OCI-LY7 (cell line): ENCODE results near the gene IMP4. TPM values are rescaled to one million over a fixed set of nuclear protein-coding genes. Genes with fewer than 3 reads are reported as not detected.

ENCODE experiments used
- BruUV-seq: library from RNA; stranded (reverse); fragments of 400-500 nt; replicated peaks from 2 replicates; lab custom pipeline; 2021; lab: Mats Ljungman, UMichigan
- CTCF ChIA-PET: fragments of 300-600 bp; sonication (Branson Sonifier 250); formaldehyde crosslinking; loops from one replicate; lab custom pipeline; 2022; ENCODE audit warnings: antibody characterized with exemption; ENCODE audit not compliant: unreplicated experiment; lab: Charles Lee
- POLR2A ChIA-PET: fragments of 300-600 bp; sonication (Branson Sonifier 250); formaldehyde crosslinking; loops from one replicate; lab custom pipeline; 2022; ENCODE audit warnings: antibody characterized with exemption; lab: Charles Lee
- DNase-seq: peaks from one replicate; pipeline ENCODE4 v3.0.0-alpha.2; 2015; ENCODE audit warnings: low spot score
- H2AFZ ChIP-seq: fragments of 200-600 bp; sonication (generic), shearing (Covaris generic); 2 replicates; pipeline ENCODE4 v1.6.1; 2014; ENCODE audit warnings: mild to moderate bottlenecking, antibody characterized with exemption, low read length, moderate library complexity
- H3K27ac ChIP-seq: fragments of 200-600 bp; sonication (generic); 2 replicates; pipeline ENCODE4 v1.5.1; 2014; ENCODE audit warnings: mixed run types, low read depth, mild to moderate bottlenecking, moderate library complexity, low read length, inconsistent platforms; ENCODE audit not compliant: poor library complexity, severe bottlenecking
- H3K36me3 ChIP-seq: fragments of 200-600 bp; sonication (generic); 2 replicates; pipeline ENCODE4 v1.6.1; 2014; ENCODE audit warnings: mild to moderate bottlenecking, antibody characterized with exemption, low read length, moderate library complexity, mixed read lengths; ENCODE audit not compliant: insufficient read depth
- H3K4me1 ChIP-seq: fragments of 200-600 bp; sonication (generic); 2 replicates; pipeline ENCODE4 v1.5.1; 2014; ENCODE audit warnings: mild to moderate bottlenecking, low read length; ENCODE audit not compliant: insufficient read depth, poor library complexity, severe bottlenecking
- H3K4me2 ChIP-seq: fragments of 200-600 bp; sonication (generic); 2 replicates; pipeline ENCODE4 v1.6.1; 2014; ENCODE audit warnings: mild to moderate bottlenecking, low read length
- H3K4me3 ChIP-seq: fragments of 200-600 bp; sonication (generic); 2 replicates; pipeline ENCODE4 v1.5.1; 2014; ENCODE audit warnings: mild to moderate bottlenecking, low read depth, low read length; ENCODE audit not compliant: poor library complexity, severe bottlenecking
- H3K79me2 ChIP-seq: fragments of 200-600 bp; sonication (generic); 2 replicates; pipeline ENCODE4 v1.6.1; 2016; ENCODE audit warnings: low read depth, mild to moderate bottlenecking, low read length, moderate library complexity, mixed read lengths; ENCODE audit not compliant: insufficient read depth
- H3K9me2 ChIP-seq: fragments of 200-600 bp; sonication (generic); 2 replicates; pipeline ENCODE4 v1.6.1; 2016; ENCODE audit warnings: mild to moderate bottlenecking, low read length, mixed read lengths; ENCODE audit not compliant: insufficient read depth
- H3K9me3 ChIP-seq: fragments of 200-600 bp; sonication (generic); 2 replicates; pipeline ENCODE4 v1.6.1; 2014; ENCODE audit warnings: mild to moderate bottlenecking, mixed run types, low read length, mixed read lengths
- H4K20me1 ChIP-seq: fragments of 200-600 bp; sonication (generic); 2 replicates; pipeline ENCODE4 v1.6.1; 2014; ENCODE audit warnings: mild to moderate bottlenecking, antibody characterized with exemption, low read length, moderate library complexity, mixed read lengths; ENCODE audit not compliant: insufficient read depth
- EZH2phosphoT487 ChIP-seq: fragments of 200-600 bp; sonication (generic); IDR thresholded peaks from 2 replicates; pipeline ENCODE4 v1.6.1; 2018; ENCODE audit warnings: low read depth, borderline replicate concordance, mild to moderate bottlenecking, mixed run types, antibody characterized with exemption, low read length, moderate library complexity, mixed read lengths
- intact Hi-C: fragments of 100-400 bp; cut with micrococcal nuclease; formaldehyde crosslinking; loops from one replicate; pipeline ENCODE4 v1.10.0; 2022; ENCODE audit not compliant: unreplicated experiment
- total RNA-seq, 2 experiments: library from RNA; depleted of rRNA in 1 of 2; stranded (reverse); fragments of >200 nt in 1 of 2; shearing (Covaris generic) in 1 of 2; gene quantifications; 2 replicates each; pipeline ENCODE4 v1.2.3, GENCODE V29; 2014 to 2022
- TF ChIP-seq, protein P1 (sequence below): fragments of 200-600 bp; sonication (generic); conservative IDR thresholded peaks from 2 replicates; pipeline ENCODE4 v1.5.1; 2014; ENCODE audit warnings: mild to moderate bottlenecking, antibody characterized with exemption, low read length, moderate library complexity, mixed read lengths

The IMP4 gene
- total RNA-seq, 2 experiments from 2014 or later = 266 to 314 TPM

DNA sequence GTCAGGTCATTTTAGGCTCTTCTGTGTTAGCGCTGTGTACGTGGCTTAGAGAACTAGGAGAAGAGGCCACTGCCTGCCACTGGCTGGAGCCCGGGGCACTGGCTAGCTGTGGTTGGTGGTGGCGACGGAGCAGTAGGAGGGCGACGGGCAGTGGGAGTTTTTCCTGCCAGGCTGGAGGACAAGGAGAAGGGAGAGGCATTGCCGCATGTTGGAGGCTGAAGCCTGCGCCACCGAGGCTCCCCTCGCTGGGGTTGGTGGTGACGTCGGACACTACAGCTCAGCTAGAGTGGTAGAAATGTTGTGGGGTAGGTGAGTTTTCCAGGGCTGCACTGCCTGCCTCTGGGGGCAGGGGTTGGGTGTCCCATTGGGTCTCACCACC lies 41.7 kb upstream of the IMP4 start:
- no peaks in the 10 kb centered on the region for H3K9me3 ChIP-seq
- DNase-seq = no peak
- TF ChIP-seq, protein P1, sequence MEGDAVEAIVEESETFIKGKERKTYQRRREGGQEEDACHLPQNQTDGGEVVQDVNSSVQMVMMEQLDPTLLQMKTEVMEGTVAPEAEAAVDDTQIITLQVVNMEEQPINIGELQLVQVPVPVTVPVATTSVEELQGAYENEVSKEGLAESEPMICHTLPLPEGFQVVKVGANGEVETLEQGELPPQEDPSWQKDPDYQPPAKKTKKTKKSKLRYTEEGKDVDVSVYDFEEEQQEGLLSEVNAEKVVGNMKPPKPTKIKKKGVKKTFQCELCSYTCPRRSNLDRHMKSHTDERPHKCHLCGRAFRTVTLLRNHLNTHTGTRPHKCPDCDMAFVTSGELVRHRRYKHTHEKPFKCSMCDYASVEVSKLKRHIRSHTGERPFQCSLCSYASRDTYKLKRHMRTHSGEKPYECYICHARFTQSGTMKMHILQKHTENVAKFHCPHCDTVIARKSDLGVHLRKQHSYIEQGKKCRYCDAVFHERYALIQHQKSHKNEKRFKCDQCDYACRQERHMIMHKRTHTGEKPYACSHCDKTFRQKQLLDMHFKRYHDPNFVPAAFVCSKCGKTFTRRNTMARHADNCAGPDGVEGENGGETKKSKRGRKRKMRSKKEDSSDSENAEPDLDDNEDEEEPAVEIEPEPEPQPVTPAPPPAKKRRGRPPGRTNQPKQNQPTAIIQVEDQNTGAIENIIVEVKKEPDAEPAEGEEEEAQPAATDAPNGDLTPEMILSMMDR = no peak
- no peak for TF ChIP-seq EZH2phosphoT487
- intact Hi-C loops = no loop called here
- no peaks in the 10 kb centered on the region for H3K4me1 ChIP-seq
- H3K79me2 ChIP-seq = no peaks in the 10 kb centered on the region
- H2AFZ ChIP-seq = no peak overlapping the region
- H3K9me2 ChIP-seq = no peaks in the 10 kb centered on the region
- CTCF ChIA-PET = no interaction called here
- no peak overlapping the region for H3K4me3 ChIP-seq
- POLR2A ChIA-PET = no interaction called here
- H4K20me1 ChIP-seq = no peaks in the 10 kb centered on the region
- no peak overlapping the region for H3K4me2 ChIP-seq
- H3K27ac ChIP-seq = no peak overlapping the region
- no TSS peak for BruUV-seq
- H3K36me3 ChIP-seq = no peaks in the 10 kb centered on the region

DNA sequence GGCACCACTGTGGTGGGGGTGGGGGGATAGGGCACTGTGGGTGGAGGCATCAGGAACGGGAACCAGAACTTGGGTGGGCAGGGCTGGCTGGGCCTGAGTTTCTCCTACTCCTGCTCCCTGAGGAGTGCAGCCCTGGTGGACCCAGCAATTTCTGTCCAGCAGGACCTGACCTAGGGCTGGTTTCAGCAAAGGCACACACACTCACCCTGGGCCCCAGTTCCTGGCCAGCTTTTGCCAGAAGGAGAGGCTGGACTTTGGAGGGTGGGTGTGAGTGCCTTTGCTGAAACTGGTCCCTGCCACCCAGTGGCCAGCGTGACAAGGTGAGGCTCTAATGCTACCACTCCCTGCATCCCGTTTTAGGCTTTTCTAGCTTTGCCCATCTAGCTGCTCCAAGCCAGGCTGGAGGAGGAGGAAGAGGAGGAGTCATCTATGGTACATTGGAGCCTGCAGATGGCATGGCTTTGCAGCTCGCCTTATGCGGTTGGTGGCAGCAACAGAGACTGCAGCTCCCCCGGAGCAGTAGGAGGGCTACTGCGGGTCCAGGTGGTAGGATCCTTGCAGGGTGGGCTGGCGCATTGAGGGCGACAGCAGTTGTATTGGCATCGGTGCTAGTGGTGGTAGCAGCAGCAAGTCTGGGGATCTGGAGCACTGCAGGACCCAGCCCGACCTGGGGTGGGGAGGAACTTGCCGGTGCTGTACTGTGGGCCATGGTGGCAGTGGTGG lies 40.4 kb upstream of the IMP4 start:
- ChIA-PET CTCF (no interaction called here), POLR2A (no interaction called here)
- H3K9me2 ChIP-seq = no peaks in the 10 kb centered on the region
- H2AFZ ChIP-seq = no peak overlapping the region
- no peak overlapping the region for H3K4me2 ChIP-seq
- no TSS peak for BruUV-seq
- TF ChIP-seq EZH2phosphoT487 = no peak
- TF ChIP-seq, protein P1 = no peak
- no peaks in the 10 kb centered on the region for H3K79me2 ChIP-seq
- H3K9me3 ChIP-seq = no peaks in the 10 kb centered on the region
- no peaks in the 10 kb centered on the region for H3K36me3 ChIP-seq
- no peaks in the 10 kb centered on the region for H3K4me1 ChIP-seq
- H4K20me1 ChIP-seq = no peaks in the 10 kb centered on the region
- no peak overlapping the region for H3K4me3 ChIP-seq
- DNase-seq = no peak
- intact Hi-C loops = no loop called here
- H3K27ac ChIP-seq = no peak overlapping the region

DNA sequence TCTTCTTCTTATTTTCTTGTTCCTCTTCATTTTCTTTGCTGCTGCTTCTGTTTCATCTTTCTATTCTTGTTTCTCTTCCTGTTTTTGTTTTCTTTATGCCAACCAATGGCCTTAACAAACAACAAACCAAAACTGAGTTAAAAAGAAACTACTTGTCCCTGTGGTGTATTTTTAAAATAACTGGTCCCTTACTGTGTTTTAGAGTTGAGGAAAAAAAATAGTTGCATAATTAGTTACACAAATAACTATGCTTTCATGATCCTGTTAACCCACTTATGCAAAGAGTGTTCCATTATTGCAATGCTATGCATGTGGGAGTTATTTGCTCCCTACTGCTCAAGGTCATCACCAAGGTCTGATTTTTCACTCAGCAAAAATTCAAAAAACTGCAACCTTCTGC lies 39.5 kb upstream of the IMP4 start:
- Histone ChIP-seq H3K9me3 (no peaks in the 10 kb centered on the region), H3K4me2 (no peak overlapping the region), H3K27ac (no peak overlapping the region), H3K9me2 (no peaks in the 10 kb centered on the region), H3K4me3 (no peak overlapping the region), H3K79me2 (no peaks in the 10 kb centered on the region), H4K20me1 (no peaks in the 10 kb centered on the region), H3K4me1 (no peaks in the 10 kb centered on the region), H3K36me3 (no peaks in the 10 kb centered on the region), H2AFZ (no peak overlapping the region)
- DNase-seq = no peak
- CTCF ChIA-PET = no interaction called here
- intact Hi-C loops = no loop called here
- TF ChIP-seq EZH2phosphoT487 = no peak
- TF ChIP-seq, protein P1 = no peak
- POLR2A ChIA-PET = no interaction called here
- no TSS peak for BruUV-seq
